ENCODE results near the gene LYAR.

GRCh38 chr4:4267981-4268380 is 22.0 kb downstream of the LYAR start:
- TF ChIP-seq CTCF (IDR thresholded peaks at IDR 0.05): no peak
- TF ChIP-seq POLR2A (IDR thresholded peaks at IDR 0.05): no peak
